DOHH2 (cell line): ENCODE results near the gene CHRNA5.
"Not testable (repeated sequence)": the region's sequence is repeated elsewhere in the genome, so short reads cannot be mapped to it uniquely, and the experiment has no call there.

ENCODE experiments used
- H3F3A ChIP-seq: fragments of 200-600 bp; sonication (generic), shearing (Covaris generic); 2 replicates; pipeline ENCODE4 v1.6.0; 2016; ENCODE audit warnings: antibody characterized with exemption, mild to moderate bottlenecking; ENCODE audit not compliant: control insufficient read depth, insufficient read depth
- H3K27ac ChIP-seq: fragments of 200-600 bp; sonication (generic); 2 replicates; pipeline ENCODE4 v1.5.1; 2014; ENCODE audit warnings: low read depth, mild to moderate bottlenecking, low read length, moderate library complexity
- H3K27me3 ChIP-seq: fragments of 200-600 bp; sonication (generic); 2 replicates; pipeline ENCODE4 v1.6.1; 2014; ENCODE audit warnings: mild to moderate bottlenecking, low read length, mixed read lengths; ENCODE audit not compliant: control insufficient read depth
- H3K36me3 ChIP-seq: fragments of 200-600 bp; sonication (generic); 2 replicates; pipeline ENCODE4 v1.6.1; 2014; ENCODE audit warnings: mild to moderate bottlenecking, low read length, moderate library complexity, mixed read lengths; ENCODE audit not compliant: control insufficient read depth
- H3K4me1 ChIP-seq: fragments of 200-600 bp; sonication (generic); 2 replicates; pipeline ENCODE4 v1.6.1; 2014; ENCODE audit warnings: mild to moderate bottlenecking, low read length, mixed read lengths; ENCODE audit not compliant: control insufficient read depth
- H3K4me2 ChIP-seq: fragments of 200-600 bp; sonication (generic); 2 replicates; pipeline ENCODE4 v1.6.0; 2014; ENCODE audit warnings: mild to moderate bottlenecking, low read length, moderate library complexity
- H3K4me3 ChIP-seq: fragments of 200-600 bp; sonication (generic); 2 replicates; pipeline ENCODE4 v1.5.1; 2014; ENCODE audit warnings: mild to moderate bottlenecking, low read length, mixed read lengths
- H3K79me2 ChIP-seq: fragments of 200-600 bp; sonication (generic); 2 replicates; pipeline ENCODE4 v1.6.1; 2014; ENCODE audit warnings: mild to moderate bottlenecking, low read length, mixed read lengths; ENCODE audit not compliant: control insufficient read depth
- H3K9me2 ChIP-seq: fragments of 200-600 bp; sonication (generic); replicated peaks from 2 replicates; pipeline ENCODE4 v1.6.1; 2014; ENCODE audit warnings: mild to moderate bottlenecking, low read length, mixed read lengths; ENCODE audit not compliant: control insufficient read depth
- H3K9me3 ChIP-seq: fragments of 200-600 bp; sonication (generic); 2 replicates; pipeline ENCODE4 v1.6.1; 2014; ENCODE audit warnings: antibody characterized with exemption, low read length, mixed read lengths; ENCODE audit not compliant: control insufficient read depth, insufficient read depth
- H4K20me1 ChIP-seq: fragments of 200-600 bp; sonication (generic); 2 replicates; pipeline ENCODE4 v1.6.0; 2014; ENCODE audit warnings: low read depth, mild to moderate bottlenecking, antibody characterized with exemption, low read length, moderate library complexity; ENCODE audit not compliant: control insufficient read depth, insufficient read depth
- CTCF ChIP-seq: fragments of 200-600 bp; sonication (generic); IDR thresholded peaks from one replicate; pipeline ENCODE4 v1.5.1; 2014; ENCODE audit warnings: antibody characterized with exemption, mild to moderate bottlenecking, low read depth, low read length; ENCODE audit not compliant: poor library complexity, severe bottlenecking
- EZH2phosphoT487 ChIP-seq: fragments of 200-600 bp; sonication (generic); IDR thresholded peaks from 2 replicates; pipeline ENCODE4 v1.6.1; 2017; ENCODE audit warnings: borderline replicate concordance, mild to moderate bottlenecking, antibody characterized with exemption, low read length, moderate library complexity, mixed read lengths

CHRNA5 gene

GRCh38 chr15:78604420-78604819 is 39.1 kb downstream of the CHRNA5 start:
- H3K27me3 ChIP-seq = no peaks in the 10 kb centered on the region
- H3K36me3 ChIP-seq = no peaks in the 10 kb centered on the region
- H3K79me2 ChIP-seq = no peaks in the 10 kb centered on the region
- no peak overlapping the region for H3K4me2 ChIP-seq
- H4K20me1 ChIP-seq = no peaks in the 10 kb centered on the region
- no peak overlapping the region for H3K27ac ChIP-seq
- no peaks in the 10 kb centered on the region for H3K9me2 ChIP-seq
- no peaks in the 10 kb centered on the region for H3K4me1 ChIP-seq
- H3F3A ChIP-seq = no peaks in the 10 kb centered on the region
- no peaks in the 10 kb centered on the region for H3K9me3 ChIP-seq
- H3K4me3 ChIP-seq = no peak overlapping the region
- TF ChIP-seq CTCF = no peak
- no peak for TF ChIP-seq EZH2phosphoT487

- H3K4me3 ChIP-seq = no peak overlapping the region
- no peaks in the 10 kb centered on the region for H3K27me3 ChIP-seq
- H4K20me1 ChIP-seq = no peaks in the 10 kb centered on the region
- no peaks in the 10 kb centered on the region for H3K36me3 ChIP-seq
- H3K27ac ChIP-seq = no peak overlapping the region
- no peak for TF ChIP-seq CTCF
- TF ChIP-seq EZH2phosphoT487 = no peak
- no peaks in the 10 kb centered on the region for H3K4me1 ChIP-seq
- no peaks in the 10 kb centered on the region for H3K9me2 ChIP-seq
- no peaks in the 10 kb centered on the region for H3K79me2 ChIP-seq
- no peak overlapping the region for H3K4me2 ChIP-seq
- H3F3A ChIP-seq = no peaks in the 10 kb centered on the region
- H3K9me3 ChIP-seq = no peaks in the 10 kb centered on the region
Observed at GRCh38 chr15:78605201-78605600, 39.9 kb downstream of the CHRNA5 start.

DNA sequence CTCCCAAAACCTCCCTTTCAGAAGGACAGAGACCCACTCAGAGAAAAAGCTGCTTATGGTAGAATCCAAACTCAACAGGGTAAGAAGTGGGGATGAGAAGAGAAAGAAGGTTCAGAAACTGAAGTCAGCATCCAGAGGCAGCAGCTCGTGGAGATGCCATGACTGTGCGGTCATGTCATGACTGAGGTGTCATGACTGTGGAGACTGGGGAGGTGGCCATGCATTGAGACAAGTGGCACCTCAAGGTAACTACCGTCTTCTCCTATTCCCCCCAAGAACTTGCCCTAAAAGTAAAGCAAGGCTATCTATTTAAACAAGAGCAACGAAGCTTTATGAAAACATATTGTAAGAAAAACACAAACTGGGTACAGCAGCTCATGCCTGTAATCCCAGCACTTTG is 40.4 kb downstream of the CHRNA5 start:
- no peaks in the 10 kb centered on the region for H3K9me2 ChIP-seq
- H3K9me3 ChIP-seq = no peaks in the 10 kb centered on the region
- H3K4me1 ChIP-seq = no peaks in the 10 kb centered on the region
- no peaks in the 10 kb centered on the region for H4K20me1 ChIP-seq
- no peak overlapping the region for H3K4me3 ChIP-seq
- no peaks in the 10 kb centered on the region for H3K36me3 ChIP-seq
- no peaks in the 10 kb centered on the region for H3F3A ChIP-seq
- no peak overlapping the region for H3K4me2 ChIP-seq
- H3K27ac ChIP-seq = no peak overlapping the region
- no peaks in the 10 kb centered on the region for H3K27me3 ChIP-seq
- H3K79me2 ChIP-seq = no peaks in the 10 kb centered on the region
- TF ChIP-seq EZH2phosphoT487 = no peak
- no peak for TF ChIP-seq CTCF

- H3K79me2 ChIP-seq, H3K9me3 ChIP-seq, H3K4me3 ChIP-seq, H3K27me3 ChIP-seq, H3K4me1 ChIP-seq, H3K27ac ChIP-seq, H3K9me2 ChIP-seq, H3K36me3 ChIP-seq, H3F3A ChIP-seq, H3K4me2 ChIP-seq, H4K20me1 ChIP-seq: not testable (repeated sequence)
Observed at GRCh38 chr15:78609551-78609950, 44.2 kb downstream of the CHRNA5 start.
